Keratinocyte (primary cell): ENCODE results near the gene FNBP1. TPM values are rescaled to one million over a fixed set of nuclear protein-coding genes. Genes with fewer than 3 reads are reported as not detected.

Experiments
- DNase-seq: peaks from one replicate; pipeline ENCODE4 v3.0.0-alpha.2; 2011; ENCODE audit warnings: low read depth, missing footprints, low spot score
- FAIRE-seq: peaks from 2 replicates; lab custom pipeline; 2011; peaks lifted over from hg19 to GRCh38; lab: Jason Lieb, UNC
- H2AFZ ChIP-seq: 2 replicates; pipeline ENCODE4 v1.6.0; 2012; ENCODE audit warnings: low read length, control low read depth, inconsistent platforms; ENCODE audit not compliant: control insufficient read depth
- H3K27ac ChIP-seq: 2 replicates; pipeline ENCODE4 v1.5.1; 2011; ENCODE audit warnings: low read length; ENCODE audit not compliant: control insufficient read depth, insufficient read depth
- H3K27me3 ChIP-seq: 3 replicates; pipeline ENCODE4 v1.6.0; 2011; ENCODE audit warnings: low read length; ENCODE audit not compliant: control insufficient read depth, insufficient read depth; ENCODE audit errors: extremely low read depth
- H3K36me3 ChIP-seq, 2 experiments: 2 replicates in 1 of 2; 3 replicates in 1 of 2; pipeline ENCODE4 v1.5.1; 2011; ENCODE audit warnings: low read length in 2 of 2, mild to moderate bottlenecking in 1 of 2; ENCODE audit not compliant: control insufficient read depth in 2 of 2, insufficient read depth in 2 of 2; ENCODE audit errors: extremely low read depth in 1 of 2
- H3K4me1 ChIP-seq: 3 replicates; pipeline ENCODE4 v1.5.1; 2011; ENCODE audit warnings: low read length; ENCODE audit not compliant: control insufficient read depth, insufficient read depth; ENCODE audit errors: extremely low read depth
- H3K4me2 ChIP-seq: 3 replicates; pipeline ENCODE4 v1.6.0; 2011; ENCODE audit warnings: low read depth, low read length; ENCODE audit not compliant: control insufficient read depth, insufficient read depth; ENCODE audit errors: extremely low read depth
- H3K4me3 ChIP-seq, 3 experiments: fragments of 200-600 bp in 1 of 3; sonication (generic) in 1 of 3; 2 replicates in 2 of 3; 3 replicates in 1 of 3; pipeline ENCODE4 v1.5.1; 2011 to 2016; ENCODE audit warnings: low read length in 3 of 3, mild to moderate bottlenecking in 3 of 3, control low read depth in 2 of 3, inconsistent platforms in 1 of 3, low read depth in 1 of 3, mixed read lengths in 1 of 3, mixed run types in 1 of 3, moderate library complexity in 1 of 3; ENCODE audit not compliant: control insufficient read depth in 2 of 3, insufficient read depth in 2 of 3; ENCODE audit errors: extremely low read depth in 1 of 3
- H3K79me2 ChIP-seq: 2 replicates; pipeline ENCODE4 v1.6.0; 2012; ENCODE audit warnings: low read length; ENCODE audit not compliant: control insufficient read depth, insufficient read depth
- H3K9ac ChIP-seq: 3 replicates; pipeline ENCODE4 v1.6.0; 2011; ENCODE audit warnings: low read length; ENCODE audit not compliant: control insufficient read depth, insufficient read depth; ENCODE audit errors: extremely low read depth
- H3K9me1 ChIP-seq: 3 replicates; pipeline ENCODE4 v1.6.0; 2011; ENCODE audit warnings: low read length; ENCODE audit not compliant: control insufficient read depth, insufficient read depth; ENCODE audit errors: extremely low read depth
- H3K9me3 ChIP-seq: 2 replicates; pipeline ENCODE4 v1.5.1; 2012; ENCODE audit warnings: low read depth, low read length; ENCODE audit not compliant: control insufficient read depth
- H4K20me1 ChIP-seq: 3 replicates; pipeline ENCODE4 v1.6.0; 2011; ENCODE audit warnings: low read length; ENCODE audit not compliant: control insufficient read depth, insufficient read depth; ENCODE audit errors: extremely low read depth
- EZH2 ChIP-seq: IDR thresholded peaks from one replicate; pipeline ENCODE4 v1.6.1; 2012; ENCODE audit warnings: inconsistent platforms, mild to moderate bottlenecking, low read length, moderate library complexity
- dilution Hi-C: fragments of 300-500 bp; cut with MboI; formaldehyde crosslinking; loops from one replicate; pipeline ENCODE4 v1.7.0; 2020; ENCODE audit warnings: low sequenced_read_pairs; ENCODE audit not compliant: extremely low pct_ligation_motif_present
- polyA plus RNA-seq, 5 experiments: library from polyadenylated mRNA; depleted of rRNA in 3 of 5; stranded (reverse) in 3 of 5; stranded (forward) in 1 of 5; unstranded in 1 of 5; fragments of >200 nt; gene quantifications; 1 replicate in 1 of 5; 2 replicates in 3 of 5; 3 replicates in 1 of 5; pipeline versions ENCODE4 v1.2.1 to v1.2.3, GENCODE V29; 2011 to 2012; ENCODE audit warnings: missing spikeins in 2 of 5, low read depth in 1 of 5, low replicate concordance in 1 of 5
- TF ChIP-seq, protein P1 (sequence below), 3 experiments: IDR thresholded peaks in 1 of 3; conservative IDR thresholded peaks in 1 of 3; optimal IDR thresholded peaks in 1 of 3; 2 replicates in 2 of 3; 3 replicates in 1 of 3; pipeline versions ENCODE3 to v1.5.1; 2011; ENCODE audit warnings: low read length in 3 of 3, mild to moderate bottlenecking in 3 of 3, moderate library complexity in 2 of 3, control low read depth in 1 of 3, inconsistent platforms in 1 of 3; ENCODE audit not compliant: insufficient read depth in 2 of 3; ENCODE audit errors: extremely low read depth in 1 of 3

FNBP1 gene
- polyA plus RNA-seq, 1 donor (not counting 4 experiments of a cell fraction or from before 2014, with no cell fraction given) = 9.6 TPM

DNA sequence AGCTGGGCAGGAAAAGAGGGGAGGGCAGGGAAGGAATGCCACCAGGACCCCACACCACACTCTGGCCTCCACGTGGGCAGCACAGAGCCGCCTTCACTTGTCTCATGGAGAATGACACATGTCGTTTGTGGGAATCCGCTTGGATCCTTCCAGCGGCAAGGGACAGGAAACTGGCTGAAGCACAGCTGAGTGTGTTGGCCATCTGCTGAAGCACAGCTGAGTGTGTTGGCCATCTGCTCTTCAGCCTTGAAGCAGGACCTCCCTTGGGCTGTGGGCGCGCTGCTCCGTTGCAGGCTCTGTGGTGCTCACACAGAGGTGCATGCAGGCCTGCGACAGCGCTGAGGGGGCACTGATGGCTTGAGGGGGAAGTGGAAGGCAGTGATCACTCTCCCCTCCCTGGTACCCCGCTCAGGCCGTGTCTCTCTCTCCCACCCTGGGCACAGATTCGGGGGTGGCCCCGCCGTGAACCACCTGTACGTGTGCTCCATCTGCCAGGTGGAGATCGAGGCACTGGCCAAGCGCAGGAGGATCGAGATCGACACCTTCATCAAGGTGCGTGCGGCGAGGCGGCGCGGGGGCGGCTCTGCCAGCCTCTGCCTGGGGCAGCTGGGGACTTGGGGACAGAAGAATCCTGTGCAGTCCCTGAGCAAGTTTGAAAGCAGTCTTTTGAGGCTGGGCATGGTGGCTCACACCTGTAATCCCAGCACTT is 167.1 kb downstream of the FNBP1 start:
- FAIRE-seq = no peak
- Histone ChIP-seq H3K79me2 (no peaks in the 10 kb centered on the region), H3K9me1 (no peaks in the 10 kb centered on the region), H3K9me3 (no peaks in the 10 kb centered on the region), H3K27me3 (no peaks in the 10 kb centered on the region), H2AFZ (no peak overlapping the region), H3K27ac (no peak overlapping the region), H3K4me2 (no peak overlapping the region), H3K9ac (no peak overlapping the region), H4K20me1 (no peaks in the 10 kb centered on the region), H3K4me1 (no peaks in the 10 kb centered on the region), H3K4me3 (no peak overlapping the region), H3K36me3 (peaks cover 0 to 22% of the 10 kb centered on the region in 2 experiments)
- dilution Hi-C loops = no loop called here
- TF ChIP-seq, protein P1, sequence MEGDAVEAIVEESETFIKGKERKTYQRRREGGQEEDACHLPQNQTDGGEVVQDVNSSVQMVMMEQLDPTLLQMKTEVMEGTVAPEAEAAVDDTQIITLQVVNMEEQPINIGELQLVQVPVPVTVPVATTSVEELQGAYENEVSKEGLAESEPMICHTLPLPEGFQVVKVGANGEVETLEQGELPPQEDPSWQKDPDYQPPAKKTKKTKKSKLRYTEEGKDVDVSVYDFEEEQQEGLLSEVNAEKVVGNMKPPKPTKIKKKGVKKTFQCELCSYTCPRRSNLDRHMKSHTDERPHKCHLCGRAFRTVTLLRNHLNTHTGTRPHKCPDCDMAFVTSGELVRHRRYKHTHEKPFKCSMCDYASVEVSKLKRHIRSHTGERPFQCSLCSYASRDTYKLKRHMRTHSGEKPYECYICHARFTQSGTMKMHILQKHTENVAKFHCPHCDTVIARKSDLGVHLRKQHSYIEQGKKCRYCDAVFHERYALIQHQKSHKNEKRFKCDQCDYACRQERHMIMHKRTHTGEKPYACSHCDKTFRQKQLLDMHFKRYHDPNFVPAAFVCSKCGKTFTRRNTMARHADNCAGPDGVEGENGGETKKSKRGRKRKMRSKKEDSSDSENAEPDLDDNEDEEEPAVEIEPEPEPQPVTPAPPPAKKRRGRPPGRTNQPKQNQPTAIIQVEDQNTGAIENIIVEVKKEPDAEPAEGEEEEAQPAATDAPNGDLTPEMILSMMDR (optimal IDR thresholded peaks at IDR 0.05 in 1 of 3, IDR thresholded peaks at IDR 0.05 in 1 of 3, conservative IDR thresholded peaks at IDR 0.05 in 1 of 3; ENCODE audit: extremely low read depth in 1 of 3, insufficient read depth in 2 of 3, low read length in 3 of 3) = no peak
- TF ChIP-seq EZH2 = no peak
- no peak for DNase-seq

DNA sequence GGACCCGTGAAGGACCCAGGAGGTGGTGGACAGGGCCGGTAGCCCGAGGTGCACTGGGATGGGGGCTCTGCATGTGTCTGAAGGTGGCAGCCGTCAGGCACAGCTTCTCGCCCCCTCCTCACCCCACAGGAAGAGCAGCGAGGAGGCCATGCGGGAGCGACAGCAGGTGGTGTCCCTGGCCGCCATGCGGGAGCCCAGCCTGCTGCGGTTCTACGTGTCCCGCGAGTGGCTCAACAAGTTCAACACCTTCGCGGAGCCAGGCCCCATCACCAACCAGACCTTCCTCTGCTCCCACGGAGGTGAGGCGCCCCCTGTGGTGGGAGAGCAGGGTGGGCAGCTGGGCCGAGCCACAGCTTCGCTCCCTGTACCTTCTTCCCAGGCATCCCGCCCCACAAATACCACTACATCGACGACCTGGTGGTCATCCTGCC is 167.8 kb downstream of the FNBP1 start:
- Histone ChIP-seq H3K27me3 (no peaks in the 10 kb centered on the region), H3K4me2 (no peak overlapping the region), H3K36me3 (peaks cover 0 to 22% of the 10 kb centered on the region in 2 experiments), H4K20me1 (no peaks in the 10 kb centered on the region), H2AFZ (no peak overlapping the region), H3K4me1 (no peaks in the 10 kb centered on the region), H3K9me3 (no peaks in the 10 kb centered on the region), H3K9me1 (no peaks in the 10 kb centered on the region), H3K9ac (no peak overlapping the region), H3K4me3 (no peak overlapping the region), H3K79me2 (no peaks in the 10 kb centered on the region), H3K27ac (no peak overlapping the region)
- DNase-seq (no peak), FAIRE-seq (no peak)
- TF ChIP-seq, protein P1 (optimal IDR thresholded peaks at IDR 0.05 in 1 of 3, IDR thresholded peaks at IDR 0.05 in 1 of 3, conservative IDR thresholded peaks at IDR 0.05 in 1 of 3; ENCODE audit: extremely low read depth in 1 of 3, insufficient read depth in 2 of 3, low read length in 3 of 3) = peak in 1 of 3 experiments; percentile 34
- TF ChIP-seq EZH2 = no peak
- dilution Hi-C loops = no loop called here
